ENCODE results near the gene PCDH9. TPM values are rescaled to one million over a fixed set of nuclear protein-coding genes. Genes with fewer than 3 reads are reported as not detected.

The PCDH9 gene
- total RNA-seq, 1 experiment from 2014 or later = 0.11 TPM

GRCh38 chr13:67219113-67219512 lies 11.0 kb downstream of the PCDH9 start:
- H3K4me1 ChIP-seq = no peaks in the 10 kb centered on the region
- no peaks in the 10 kb centered on the region for H3K36me3 Mint-ChIP-seq (ENCODE audit: insufficient read depth, unreplicated experiment)
- H3K27ac Mint-ChIP-seq (ENCODE audit: unreplicated experiment) = no peak overlapping the region
- TF ChIP-seq CTCF (IDR thresholded peaks at IDR 0.05; ENCODE audit: insufficient read depth in 1 of 2, low read depth in 1 of 2, low read length in 1 of 2, severe bottlenecking in 1 of 2, unreplicated experiment in 1 of 2) = no peak
- intact Hi-C loops (cut with micrococcal nuclease; ENCODE audit: unreplicated experiment) = no loop called here
- BruUV-seq (replicated peaks) = no TSS peak
- no peak overlapping the region for H3K4me3 Mint-ChIP-seq (ENCODE audit: unreplicated experiment)
- no peaks in the 10 kb centered on the region for H3K9me3 Mint-ChIP-seq (ENCODE audit: unreplicated experiment)
- no peak overlapping the region for H3K4me3 ChIP-seq (ENCODE audit: low read depth, low read length)
- DNase-seq = no peak
- POLR2A ChIA-PET = no interaction called here
- H3K36me3 ChIP-seq (ENCODE audit: control insufficient read depth, insufficient read depth, low read length) = no peaks in the 10 kb centered on the region
- H3K27me3 ChIP-seq (replicated peaks; ENCODE audit: control insufficient read depth, insufficient read depth, low read length) = no peaks in the 10 kb centered on the region
- CTCF ChIA-PET = no interaction called here
- no peaks in the 10 kb centered on the region for H3K9me3 ChIP-seq
- no peaks in the 10 kb centered on the region for H3K4me1 Mint-ChIP-seq (ENCODE audit: low read depth, unreplicated experiment)
- peaks cover 3% of the 10 kb centered on the region for H3K27me3 Mint-ChIP-seq (ENCODE audit: insufficient read depth, unreplicated experiment)

GRCh38 chr13:67217880-67218279 lies 12.3 kb downstream of the PCDH9 start:
- CTCF ChIA-PET = no interaction called here
- Mint-ChIP-seq H3K4me3 (ENCODE audit: unreplicated experiment) (no peak overlapping the region), H3K9me3 (ENCODE audit: unreplicated experiment) (no peaks in the 10 kb centered on the region), H3K27ac (ENCODE audit: unreplicated experiment) (no peak overlapping the region), H3K4me1 (ENCODE audit: low read depth, unreplicated experiment) (no peaks in the 10 kb centered on the region), H3K36me3 (ENCODE audit: insufficient read depth, unreplicated experiment) (no peaks in the 10 kb centered on the region), H3K27me3 (ENCODE audit: insufficient read depth, unreplicated experiment) (peaks cover 1% of the 10 kb centered on the region)
- Histone ChIP-seq H3K9me3 (no peaks in the 10 kb centered on the region), H3K4me3 (ENCODE audit: low read depth, low read length) (no peak overlapping the region), H3K36me3 (ENCODE audit: control insufficient read depth, insufficient read depth, low read length) (no peaks in the 10 kb centered on the region), H3K27me3 (replicated peaks; ENCODE audit: control insufficient read depth, insufficient read depth, low read length) (no peaks in the 10 kb centered on the region), H3K4me1 (no peaks in the 10 kb centered on the region)
- no peak for DNase-seq
- no TSS peak for BruUV-seq (replicated peaks)
- TF ChIP-seq CTCF (IDR thresholded peaks at IDR 0.05; ENCODE audit: insufficient read depth in 1 of 2, low read depth in 1 of 2, low read length in 1 of 2, severe bottlenecking in 1 of 2, unreplicated experiment in 1 of 2) = no peak
- intact Hi-C loops (cut with micrococcal nuclease; ENCODE audit: unreplicated experiment) = no loop called here
- POLR2A ChIA-PET = no interaction called here

GRCh38 chr13:67216864-67217263 lies 13.3 kb downstream of the PCDH9 start:
- Histone ChIP-seq H3K9me3 (no peaks in the 10 kb centered on the region), H3K4me3 (ENCODE audit: low read depth, low read length) (no peak overlapping the region), H3K27me3 (replicated peaks; ENCODE audit: control insufficient read depth, insufficient read depth, low read length) (no peaks in the 10 kb centered on the region), H3K36me3 (ENCODE audit: control insufficient read depth, insufficient read depth, low read length) (no peaks in the 10 kb centered on the region), H3K4me1 (no peaks in the 10 kb centered on the region)
- Mint-ChIP-seq H3K4me3 (ENCODE audit: unreplicated experiment) (no peak overlapping the region), H3K4me1 (ENCODE audit: low read depth, unreplicated experiment) (no peaks in the 10 kb centered on the region), H3K9me3 (ENCODE audit: unreplicated experiment) (no peaks in the 10 kb centered on the region), H3K36me3 (ENCODE audit: insufficient read depth, unreplicated experiment) (no peaks in the 10 kb centered on the region), H3K27me3 (ENCODE audit: insufficient read depth, unreplicated experiment) (no peaks in the 10 kb centered on the region), H3K27ac (ENCODE audit: unreplicated experiment) (no peak overlapping the region)
- POLR2A ChIA-PET = no interaction called here
- TF ChIP-seq CTCF (IDR thresholded peaks at IDR 0.05; ENCODE audit: insufficient read depth in 1 of 2, low read depth in 1 of 2, low read length in 1 of 2, severe bottlenecking in 1 of 2, unreplicated experiment in 1 of 2) = no peak
- BruUV-seq (replicated peaks) = no TSS peak
- no peak for DNase-seq
- CTCF ChIA-PET = no interaction called here
- intact Hi-C loops (cut with micrococcal nuclease; ENCODE audit: unreplicated experiment) = no loop called here

Measured in Caco-2 (cell line).